A549 (cell line): ENCODE results near the gene RGS14.

Experiments used
- CEBPB ChIP-seq, 2 experiments: fragments of >200 bp in 1 of 2; sonication (Bioruptor Twin) in 1 of 2; formaldehyde crosslinking in 1 of 2; IDR thresholded peaks; 2 replicates each; pipeline ENCODE4 v1.6.1; 2012 to 2016
- EP300 ChIP-seq, 2 experiments: fragments of >200 bp; sonication (Bioruptor Twin); formaldehyde crosslinking; IDR thresholded peaks; 2 replicates in 1 of 2; 3 replicates in 1 of 2; pipeline ENCODE4 v1.6.1; 2016 to 2017
- TF ChIP-seq, protein P1 (sequence below): fragments of >200 bp; sonication (Bioruptor Twin); formaldehyde crosslinking; IDR thresholded peaks from 3 replicates; pipeline ENCODE4 v1.5.1; 2016

DNA sequence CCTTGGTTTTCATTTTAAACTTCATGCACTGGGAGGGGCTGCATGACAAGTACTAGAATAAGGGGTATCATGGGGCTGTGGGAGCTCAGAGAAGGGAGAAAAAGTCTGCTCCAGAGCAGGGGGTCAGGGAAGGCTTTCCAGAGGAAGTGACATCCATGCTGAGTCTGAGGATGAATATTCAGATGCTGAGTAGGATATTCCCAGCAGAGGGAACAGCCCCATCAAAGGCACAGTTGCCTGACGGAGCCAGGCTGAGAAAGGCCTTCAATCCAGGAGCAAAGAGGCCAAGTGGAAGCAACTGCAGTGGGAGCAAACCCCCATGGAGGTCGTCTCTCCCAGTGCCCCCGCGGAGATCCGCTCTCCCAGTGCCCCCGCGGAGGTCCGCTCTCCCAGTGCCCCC, 38.4 kb downstream of the RGS14 start:
- TF ChIP-seq, protein P1, sequence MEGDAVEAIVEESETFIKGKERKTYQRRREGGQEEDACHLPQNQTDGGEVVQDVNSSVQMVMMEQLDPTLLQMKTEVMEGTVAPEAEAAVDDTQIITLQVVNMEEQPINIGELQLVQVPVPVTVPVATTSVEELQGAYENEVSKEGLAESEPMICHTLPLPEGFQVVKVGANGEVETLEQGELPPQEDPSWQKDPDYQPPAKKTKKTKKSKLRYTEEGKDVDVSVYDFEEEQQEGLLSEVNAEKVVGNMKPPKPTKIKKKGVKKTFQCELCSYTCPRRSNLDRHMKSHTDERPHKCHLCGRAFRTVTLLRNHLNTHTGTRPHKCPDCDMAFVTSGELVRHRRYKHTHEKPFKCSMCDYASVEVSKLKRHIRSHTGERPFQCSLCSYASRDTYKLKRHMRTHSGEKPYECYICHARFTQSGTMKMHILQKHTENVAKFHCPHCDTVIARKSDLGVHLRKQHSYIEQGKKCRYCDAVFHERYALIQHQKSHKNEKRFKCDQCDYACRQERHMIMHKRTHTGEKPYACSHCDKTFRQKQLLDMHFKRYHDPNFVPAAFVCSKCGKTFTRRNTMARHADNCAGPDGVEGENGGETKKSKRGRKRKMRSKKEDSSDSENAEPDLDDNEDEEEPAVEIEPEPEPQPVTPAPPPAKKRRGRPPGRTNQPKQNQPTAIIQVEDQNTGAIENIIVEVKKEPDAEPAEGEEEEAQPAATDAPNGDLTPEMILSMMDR = no peak
- TF ChIP-seq CEBPB (IDR thresholded peaks at IDR 0.05) (no peak), EP300 (IDR thresholded peaks at IDR 0.05) (no peak)
